WTC11 (cell line): Measurements from ENCODE around the gene TNFRSF13B. TPM values are rescaled to one million over a fixed set of nuclear protein-coding genes. Genes with fewer than 3 reads are reported as not detected.
A peak's percentile ranks its signal among the peaks of the same experiment; 100 is the strongest.

Experiments used
- ATAC-seq: fragments of 200-7000 bp; cut with Tn5 transposase; 2 replicates; pipeline ENCODE4 v1.10.0; 2021; ENCODE audit warnings: mild to moderate bottlenecking, moderate library complexity
- CTCF ChIA-PET: fragments of 300-600 bp; sonication (Branson Sonifier 250); formaldehyde crosslinking; loops from one replicate; lab custom pipeline; 2021; ENCODE audit warnings: antibody characterized with exemption; lab: Charles Lee
- POLR2A ChIA-PET: fragments of 350-600 bp; sonication (Branson Sonifier 250); formaldehyde crosslinking; loops from one replicate; lab custom pipeline; 2021; ENCODE audit warnings: antibody characterized with exemption; lab: Charles Lee
- DNase-seq: peaks from one replicate; pipeline ENCODE4 v3.0.0; 2021; ENCODE audit warnings: low spot score
- H3K27ac Mint-ChIP-seq: 2 replicates; pipeline ENCODE4 v1.8.0; 2021; ENCODE audit warnings: mixed read lengths
- H3K27me3 Mint-ChIP-seq: 2 replicates; pipeline ENCODE4 v1.8.0; 2021; ENCODE audit warnings: low read depth, mild to moderate bottlenecking, moderate library complexity, mixed read lengths
- H3K36me3 Mint-ChIP-seq: 2 replicates; pipeline ENCODE4 v1.8.0; 2021; ENCODE audit warnings: mixed read lengths
- H3K4me1 Mint-ChIP-seq: 2 replicates; pipeline ENCODE4 v1.8.0; 2022; ENCODE audit warnings: mixed read lengths
- H3K4me3 Mint-ChIP-seq: 2 replicates; pipeline ENCODE4 v1.8.0; 2021; ENCODE audit warnings: mild to moderate bottlenecking, moderate library complexity, mixed read lengths
- H3K9me3 Mint-ChIP-seq: 2 replicates; pipeline ENCODE4 v1.8.0; 2021; ENCODE audit warnings: mixed read lengths
- ATF1 ChIP-seq: sonication (generic); formaldehyde crosslinking; IDR thresholded peaks from 2 replicates; pipeline ENCODE4 v1.8.1; 2023; ENCODE audit warnings: mild to moderate bottlenecking, moderate library complexity, missing genetic modification reagents
- ATF6 ChIP-seq: sonication (generic); formaldehyde crosslinking; IDR thresholded peaks from 2 replicates; pipeline ENCODE4 v1.8.1; 2023; ENCODE audit warnings: mild to moderate bottlenecking, missing genetic modification reagents
- CTCF ChIP-seq: fragments of 200-600 bp; IDR thresholded peaks from 2 replicates; pipeline ENCODE4 v1.8.0; 2022; ENCODE audit warnings: antibody characterized with exemption
- EMX1 ChIP-seq: fragments of 250-450 bp; sonication (Bioruptor Pico); IDR thresholded peaks from 2 replicates; pipeline ENCODE4 v1.8.0; 2021; ENCODE audit warnings: mild to moderate bottlenecking
- ETV6 ChIP-seq: sonication (generic); formaldehyde crosslinking; IDR thresholded peaks from 2 replicates; pipeline ENCODE4 v1.8.1; 2022; ENCODE audit warnings: mild to moderate bottlenecking, missing genetic modification reagents
- JAZF1 ChIP-seq: fragments of 250-450 bp; sonication (Bioruptor Pico); IDR thresholded peaks from 2 replicates; pipeline ENCODE4 v1.9.0; 2021; ENCODE audit warnings: moderate library complexity, mild to moderate bottlenecking, inconsistent platforms
- NFE2L1 ChIP-seq: sonication (generic); formaldehyde crosslinking; IDR thresholded peaks from 2 replicates; pipeline ENCODE4 v1.8.1; 2023; ENCODE audit warnings: missing genetic modification reagents
- NR3C1 ChIP-seq: sonication (generic); formaldehyde crosslinking; conservative IDR thresholded peaks from 2 replicates; pipeline ENCODE4 v1.8.1; 2023; ENCODE audit warnings: low read depth, mild to moderate bottlenecking, missing genetic modification reagents
- PRDM15 ChIP-seq: sonication (generic); formaldehyde crosslinking; IDR thresholded peaks from 2 replicates; pipeline ENCODE4 v1.8.0; 2022; ENCODE audit warnings: missing genetic modification reagents
- RORB ChIP-seq: fragments of 250-450 bp; sonication (Bioruptor Pico); IDR thresholded peaks from 2 replicates; pipeline ENCODE4 v1.9.0; 2021; ENCODE audit warnings: mild to moderate bottlenecking
- SMAD3 ChIP-seq: sonication (generic); formaldehyde crosslinking; IDR thresholded peaks from 2 replicates; pipeline ENCODE4 v1.8.0; 2022; ENCODE audit warnings: missing genetic modification reagents, mild to moderate bottlenecking, borderline replicate concordance
- SP1 ChIP-seq: sonication (generic); formaldehyde crosslinking; conservative IDR thresholded peaks from 2 replicates; pipeline ENCODE4 v1.8.1; 2022; ENCODE audit warnings: missing genetic modification reagents
- TEAD1 ChIP-seq: sonication (generic); formaldehyde crosslinking; IDR thresholded peaks from 2 replicates; pipeline ENCODE4 v1.8.0; 2022; ENCODE audit warnings: mild to moderate bottlenecking, missing genetic modification reagents
- ZBTB21 ChIP-seq: sonication (generic); formaldehyde crosslinking; IDR thresholded peaks from 2 replicates; pipeline ENCODE4 v1.8.1; 2023; ENCODE audit warnings: mild to moderate bottlenecking, missing genetic modification reagents, borderline replicate concordance
- total RNA-seq: library from RNA; stranded (reverse); gene quantifications from 3 replicates; pipeline ENCODE4 v1.2.3, GENCODE V29; 2021

TNFRSF13B gene
- total RNA-seq, 1 experiment from 2014 or later = not detected

GRCh38 chr17:16930571-16931317 is 41.2 kb downstream of the TNFRSF13B start:
- ATAC-seq = no peak
- ChIA-PET CTCF (interaction anchor here (0.8 kb wide), 1 partner anchor 61 kb away, joined by 3 read pairs; no protein-coding TSS in a partner anchor), POLR2A (interaction anchor here (0.5 kb wide), 1 partner anchor 709 kb away, joined by 6 read pairs; no protein-coding TSS in a partner anchor)
- Mint-ChIP-seq H3K4me1 (no peaks in the 10 kb centered on the region), H3K27ac (no peak overlapping the region), H3K27me3 (no peaks in the 10 kb centered on the region), H3K4me3 (no peak overlapping the region), H3K9me3 (no peaks in the 10 kb centered on the region), H3K36me3 (no peaks in the 10 kb centered on the region)
- no peak for DNase-seq
- no peak for TF ChIP-seq CTCF
- no peak for TF ChIP-seq NFE2L1
- TF ChIP-seq ETV6 (CRISPR knock-in tag) = no peak
- no peak for TF ChIP-seq ZBTB21
- TF ChIP-seq PRDM15 (CRISPR knock-in tag) = peak; percentile 41; the same call in 1 of the 2 replicates
- no peak for TF ChIP-seq SP1 (CRISPR knock-in tag)

- ATAC-seq (no peak), DNase-seq (no peak)
- no peak overlapping the region for H3K4me3 Mint-ChIP-seq
- H3K9me3 Mint-ChIP-seq = no peaks in the 10 kb centered on the region
- H3K36me3 Mint-ChIP-seq = no peaks in the 10 kb centered on the region
- H3K27ac Mint-ChIP-seq = no peak overlapping the region
- no peaks in the 10 kb centered on the region for H3K4me1 Mint-ChIP-seq
- CTCF ChIA-PET = interaction anchor here (0.8 kb wide), 1 partner anchor 62 kb away, joined by 3 read pairs; no protein-coding TSS in a partner anchor
- POLR2A ChIA-PET = no interaction called here
- TF ChIP-seq JAZF1 (CRISPR knock-in tag) (no peak), EMX1 (CRISPR knock-in tag) (no peak), RORB (CRISPR knock-in tag) (no peak), ATF1 (CRISPR knock-in tag) (no peak), TEAD1 (CRISPR knock-in tag) (no peak), ETV6 (CRISPR knock-in tag) (no peak), ATF6 (CRISPR knock-in tag) (no peak), NR3C1 (CRISPR knock-in tag) (no peak), SMAD3 (CRISPR knock-in tag) (no peak)
- H3K27me3 Mint-ChIP-seq = no peaks in the 10 kb centered on the region
Observed at GRCh38 chr17:16929757-16930520, 42.0 kb downstream of the TNFRSF13B start.
